ENCODE measurements around the gene PCDH11Y.
"Not testable (repeated sequence)": the region's sequence is repeated elsewhere in the genome, so short reads cannot be mapped to it uniquely, and the experiment has no call there.

The PCDH11Y gene, protein sequence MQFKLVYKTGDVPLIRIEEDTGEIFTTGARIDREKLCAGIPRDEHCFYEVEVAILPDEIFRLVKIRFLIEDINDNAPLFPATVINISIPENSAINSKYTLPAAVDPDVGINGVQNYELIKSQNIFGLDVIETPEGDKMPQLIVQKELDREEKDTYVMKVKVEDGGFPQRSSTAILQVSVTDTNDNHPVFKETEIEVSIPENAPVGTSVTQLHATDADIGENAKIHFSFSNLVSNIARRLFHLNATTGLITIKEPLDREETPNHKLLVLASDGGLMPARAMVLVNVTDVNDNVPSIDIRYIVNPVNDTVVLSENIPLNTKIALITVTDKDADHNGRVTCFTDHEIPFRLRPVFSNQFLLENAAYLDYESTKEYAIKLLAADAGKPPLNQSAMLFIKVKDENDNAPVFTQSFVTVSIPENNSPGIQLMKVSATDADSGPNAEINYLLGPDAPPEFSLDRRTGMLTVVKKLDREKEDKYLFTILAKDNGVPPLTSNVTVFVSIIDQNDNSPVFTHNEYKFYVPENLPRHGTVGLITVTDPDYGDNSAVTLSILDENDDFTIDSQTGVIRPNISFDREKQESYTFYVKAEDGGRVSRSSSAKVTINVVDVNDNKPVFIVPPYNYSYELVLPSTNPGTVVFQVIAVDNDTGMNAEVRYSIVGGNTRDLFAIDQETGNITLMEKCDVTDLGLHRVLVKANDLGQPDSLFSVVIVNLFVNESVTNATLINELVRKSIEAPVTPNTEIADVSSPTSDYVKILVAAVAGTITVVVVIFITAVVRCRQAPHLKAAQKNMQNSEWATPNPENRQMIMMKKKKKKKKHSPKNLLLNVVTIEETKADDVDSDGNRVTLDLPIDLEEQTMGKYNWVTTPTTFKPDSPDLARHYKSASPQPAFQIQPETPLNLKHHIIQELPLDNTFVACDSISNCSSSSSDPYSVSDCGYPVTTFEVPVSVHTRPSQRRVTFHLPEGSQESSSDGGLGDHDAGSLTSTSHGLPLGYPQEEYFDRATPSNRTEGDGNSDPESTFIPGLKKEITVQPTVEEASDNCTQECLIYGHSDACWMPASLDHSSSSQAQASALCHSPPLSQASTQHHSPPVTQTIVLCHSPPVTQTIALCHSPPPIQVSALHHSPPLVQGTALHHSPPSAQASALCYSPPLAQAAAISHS (N-terminal part only)

DNA sequence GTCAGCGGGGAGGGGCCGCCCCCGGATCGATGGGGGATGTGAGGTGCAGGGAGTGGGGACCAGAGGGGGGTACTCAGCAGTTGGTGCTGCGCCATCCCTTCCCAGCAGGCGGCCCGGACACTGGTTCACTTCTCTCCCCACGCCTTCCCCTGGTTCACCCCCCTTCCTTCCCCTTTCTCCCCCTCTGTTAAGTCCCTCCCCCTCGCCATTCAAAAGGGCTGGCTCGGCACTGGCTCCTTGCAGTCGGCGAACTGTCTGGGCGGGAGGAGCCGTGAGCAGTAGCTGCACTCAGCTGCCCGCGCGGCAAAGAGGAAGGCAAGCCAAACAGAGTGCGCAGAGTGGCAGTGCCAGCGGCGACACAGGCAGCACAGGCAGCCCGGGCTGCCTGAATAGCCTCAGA lies at the start of gene PCDH11Y:
PCDH11Y (plus strand) TSS at position 240 of the 400 bp plus-strand sequence. CDS start 56,804 bp downstream, outside the sequence.
- not testable (repeated sequence) for H3K4me1 ChIP-seq (ENCODE audit: insufficient read depth, low read length); H3K36me3 ChIP-seq (ENCODE audit: insufficient read depth, low read depth, low read length); H3K9me3 ChIP-seq (ENCODE audit: insufficient read depth, low read depth, low read length); H3K27ac ChIP-seq (ENCODE audit: low read length); H3K9ac ChIP-seq (ENCODE audit: low read depth, low read length)
- H3K27me3 ChIP-seq (ENCODE audit: insufficient read depth, low read length) = peaks cover 49% of the 10 kb centered on the region
- peak within 1 kb of the TSS; percentile 64 for H3K4me3 ChIP-seq (ENCODE audit: low read length)

DNA sequence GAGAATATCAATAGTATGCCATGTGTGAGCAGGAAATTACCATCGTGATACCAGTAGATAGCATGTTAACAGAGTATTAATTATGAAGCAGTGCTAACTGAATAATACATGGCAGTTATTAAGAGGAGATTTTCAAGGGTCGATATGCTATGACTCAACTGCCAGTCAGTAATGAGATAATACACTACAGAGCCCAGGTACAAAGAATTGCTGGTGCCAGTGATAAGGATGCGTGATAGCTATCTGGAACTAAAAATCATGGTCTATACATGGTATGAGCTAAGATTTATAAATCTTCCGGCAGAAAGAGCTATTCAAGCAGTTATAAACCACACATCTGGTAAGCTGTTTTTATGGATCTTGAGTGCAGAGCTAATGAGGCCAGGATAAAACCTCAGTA lies 32.2 kb upstream of the PCDH11Y start:
- not testable (repeated sequence) for H3K4me1 ChIP-seq (ENCODE audit: insufficient read depth, low read length); H3K9ac ChIP-seq (ENCODE audit: low read depth, low read length); H3K36me3 ChIP-seq (ENCODE audit: insufficient read depth, low read depth, low read length); H3K9me3 ChIP-seq (ENCODE audit: insufficient read depth, low read depth, low read length); H3K4me3 ChIP-seq (ENCODE audit: low read length); H3K27ac ChIP-seq (ENCODE audit: low read length); H3K27me3 ChIP-seq (ENCODE audit: insufficient read depth, low read length)

- H3K9ac ChIP-seq (ENCODE audit: low read depth, low read length); H3K9me3 ChIP-seq (ENCODE audit: insufficient read depth, low read depth, low read length): not testable (repeated sequence)
These were observed 8.2 kb upstream of the PCDH11Y start for GRCh38 chrY:4991743-4992400.

DNA sequence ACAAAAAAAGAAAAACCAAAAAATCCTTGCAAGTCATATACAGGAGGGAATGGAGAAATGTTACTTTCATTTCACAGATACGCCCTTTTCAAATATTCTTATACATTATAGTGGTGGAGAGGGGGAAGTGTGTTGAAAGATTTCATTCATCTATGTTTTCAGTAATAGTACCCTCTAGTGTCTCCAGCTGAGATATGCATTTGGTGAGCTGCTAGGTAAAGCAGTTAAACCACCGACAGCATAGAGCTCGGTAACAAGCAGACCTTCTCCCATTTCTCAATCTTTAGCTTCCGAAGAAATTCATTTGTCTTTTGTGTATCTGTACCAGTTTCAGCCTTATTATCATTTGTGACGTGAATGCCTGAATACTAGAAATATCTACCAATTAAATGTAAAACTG lies 5.2 kb upstream of the PCDH11Y start:
- H3K9me3 ChIP-seq (ENCODE audit: insufficient read depth, low read depth, low read length) = not testable (repeated sequence)

More at GRCh38 chrY:4991743-4992400, 8.2 kb upstream of the PCDH11Y start:
- H3K27ac ChIP-seq (ENCODE audit: low read length); H3K4me1 ChIP-seq (ENCODE audit: insufficient read depth, low read length); H3K4me3 ChIP-seq (ENCODE audit: low read length); H3K27me3 ChIP-seq (ENCODE audit: insufficient read depth, low read length); H3K36me3 ChIP-seq (ENCODE audit: insufficient read depth, low read depth, low read length): not testable (repeated sequence)

DNA sequence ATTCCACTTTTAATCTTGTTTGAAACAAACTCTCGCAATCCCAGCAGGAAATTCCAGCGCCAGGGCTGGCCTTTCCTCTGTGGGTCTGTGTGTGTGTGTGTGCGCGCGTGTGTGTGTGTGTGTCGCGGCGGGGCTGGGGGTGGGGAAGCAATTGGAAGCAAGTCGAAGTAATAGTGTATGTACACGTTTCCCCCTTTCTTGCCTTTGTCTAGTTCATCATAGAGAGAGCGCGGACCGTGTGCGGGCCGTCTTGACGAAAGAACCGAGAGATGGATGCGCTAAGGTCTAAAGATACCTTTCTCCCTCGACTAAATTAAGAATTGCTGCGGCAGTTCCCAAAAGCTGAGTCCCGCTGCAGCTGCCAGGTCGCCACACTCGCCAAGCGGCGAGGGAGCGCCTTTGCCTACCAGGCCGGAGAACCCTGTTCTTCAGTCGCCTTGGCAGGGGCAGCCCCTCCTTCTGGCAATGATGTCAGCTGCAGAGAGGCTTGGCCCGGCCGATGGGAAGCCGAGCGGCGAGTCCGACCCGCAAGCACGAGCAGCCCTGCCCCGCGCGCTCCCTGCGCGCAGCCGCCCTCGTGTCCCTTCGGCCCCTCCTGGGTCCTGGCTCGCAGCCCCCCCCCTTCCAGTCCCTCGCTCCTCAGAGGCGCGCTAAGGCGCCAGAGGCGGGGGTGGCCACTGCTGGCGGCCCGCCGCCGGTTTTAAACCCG lies 2.5 kb downstream of the PCDH11Y start:
- H3K4me1 ChIP-seq (ENCODE audit: insufficient read depth, low read length); H3K9ac ChIP-seq (ENCODE audit: low read depth, low read length); H3K36me3 ChIP-seq (ENCODE audit: insufficient read depth, low read depth, low read length); H3K9me3 ChIP-seq (ENCODE audit: insufficient read depth, low read depth, low read length); H3K27ac ChIP-seq (ENCODE audit: low read length): not testable (repeated sequence)
- Histone ChIP-seq H3K27me3 (ENCODE audit: insufficient read depth, low read length) (peaks cover 61% of the 10 kb centered on the region), H3K4me3 (ENCODE audit: low read length) (peak overlapping the region; percentile 64; the same call in 1 of the 2 replicates)

More for the DNA sequence above, 5.2 kb upstream of the PCDH11Y start:
- H3K9ac ChIP-seq (ENCODE audit: low read depth, low read length); H3K36me3 ChIP-seq (ENCODE audit: insufficient read depth, low read depth, low read length); H3K4me1 ChIP-seq (ENCODE audit: insufficient read depth, low read length); H3K27ac ChIP-seq (ENCODE audit: low read length); H3K4me3 ChIP-seq (ENCODE audit: low read length): not testable (repeated sequence)
- peaks cover 12% of the 10 kb centered on the region for H3K27me3 ChIP-seq (ENCODE audit: insufficient read depth, low read length)

DNA sequence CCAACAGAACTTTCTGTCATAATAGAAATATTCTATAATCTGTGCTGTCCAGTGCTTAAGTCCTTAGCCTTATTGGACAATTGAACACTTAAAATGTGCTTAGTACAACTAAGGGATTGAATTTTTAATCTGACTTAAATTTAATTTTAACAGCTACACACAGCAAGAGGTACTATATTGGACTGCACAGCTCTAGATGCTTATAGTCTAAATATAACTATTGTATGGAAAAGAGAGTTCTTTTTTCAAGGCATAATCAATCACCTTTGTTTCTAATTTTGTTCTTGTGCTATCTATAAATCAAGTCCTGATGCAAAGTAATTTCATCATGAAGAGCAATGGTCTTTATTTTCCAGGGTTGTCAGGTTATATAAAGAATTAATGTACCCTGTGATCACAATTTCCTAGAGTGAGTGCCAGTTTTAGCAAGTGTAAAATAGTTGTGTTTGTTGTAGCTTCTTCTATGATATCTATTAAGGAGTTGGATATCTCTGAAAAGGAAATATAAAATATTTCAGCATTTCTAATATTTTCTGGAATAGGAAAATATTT lies 39.0 kb downstream of the PCDH11Y start:
- H3K4me1 ChIP-seq (ENCODE audit: insufficient read depth, low read length); H3K27ac ChIP-seq (ENCODE audit: low read length); H3K9ac ChIP-seq (ENCODE audit: low read depth, low read length); H3K36me3 ChIP-seq (ENCODE audit: insufficient read depth, low read depth, low read length); H3K4me3 ChIP-seq (ENCODE audit: low read length); H3K9me3 ChIP-seq (ENCODE audit: insufficient read depth, low read depth, low read length); H3K27me3 ChIP-seq (ENCODE audit: insufficient read depth, low read length): not testable (repeated sequence)

DNA sequence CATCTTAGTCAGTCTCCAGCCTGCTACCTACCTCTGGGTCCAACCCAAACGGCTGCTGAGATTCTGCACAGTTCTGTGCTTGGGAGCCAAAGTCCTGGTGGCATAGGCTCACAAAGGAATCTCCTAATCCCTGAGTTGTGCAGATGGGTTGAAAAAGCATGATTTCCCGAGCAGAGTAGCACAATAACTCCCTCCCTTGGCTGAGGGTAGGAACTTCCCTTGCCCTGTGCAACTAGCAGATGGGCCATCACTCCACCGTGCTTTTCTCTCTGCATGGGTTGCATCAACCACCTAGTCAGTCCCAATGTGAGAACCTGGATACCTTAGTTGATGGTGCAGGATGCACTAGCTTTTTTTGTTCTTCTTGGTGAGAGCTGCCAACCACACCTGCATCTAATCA lies 82.9 kb downstream of the PCDH11Y start:
- H3K4me3 ChIP-seq (ENCODE audit: low read length); H3K27me3 ChIP-seq (ENCODE audit: insufficient read depth, low read length); H3K9ac ChIP-seq (ENCODE audit: low read depth, low read length); H3K4me1 ChIP-seq (ENCODE audit: insufficient read depth, low read length); H3K9me3 ChIP-seq (ENCODE audit: insufficient read depth, low read depth, low read length); H3K27ac ChIP-seq (ENCODE audit: low read length); H3K36me3 ChIP-seq (ENCODE audit: insufficient read depth, low read depth, low read length): not testable (repeated sequence)

- H3K4me1 ChIP-seq (ENCODE audit: insufficient read depth, low read length); H3K27ac ChIP-seq (ENCODE audit: low read length); H3K4me3 ChIP-seq (ENCODE audit: low read length); H3K27me3 ChIP-seq (ENCODE audit: insufficient read depth, low read length); H3K36me3 ChIP-seq (ENCODE audit: insufficient read depth, low read depth, low read length); H3K9ac ChIP-seq (ENCODE audit: low read depth, low read length); H3K9me3 ChIP-seq (ENCODE audit: insufficient read depth, low read depth, low read length): not testable (repeated sequence)
These were observed 182.9 kb downstream of the PCDH11Y start for GRCh38 chrY:5182998-5183397.

- not testable (repeated sequence) for H3K9ac ChIP-seq (ENCODE audit: low read depth, low read length); H3K36me3 ChIP-seq (ENCODE audit: insufficient read depth, low read depth, low read length); H3K27me3 ChIP-seq (ENCODE audit: insufficient read depth, low read length); H3K27ac ChIP-seq (ENCODE audit: low read length); H3K9me3 ChIP-seq (ENCODE audit: insufficient read depth, low read depth, low read length); H3K4me1 ChIP-seq (ENCODE audit: insufficient read depth, low read length); H3K4me3 ChIP-seq (ENCODE audit: low read length)
These were observed 215.0 kb downstream of the PCDH11Y start for GRCh38 chrY:5215116-5215515.

GRCh38 chrY:5324931-5325330 lies 324.8 kb downstream of the PCDH11Y start:
- H3K4me3 ChIP-seq (ENCODE audit: low read length); H3K27me3 ChIP-seq (ENCODE audit: insufficient read depth, low read length); H3K27ac ChIP-seq (ENCODE audit: low read length); H3K36me3 ChIP-seq (ENCODE audit: insufficient read depth, low read depth, low read length); H3K9ac ChIP-seq (ENCODE audit: low read depth, low read length); H3K9me3 ChIP-seq (ENCODE audit: insufficient read depth, low read depth, low read length); H3K4me1 ChIP-seq (ENCODE audit: insufficient read depth, low read length): not testable (repeated sequence)

DNA sequence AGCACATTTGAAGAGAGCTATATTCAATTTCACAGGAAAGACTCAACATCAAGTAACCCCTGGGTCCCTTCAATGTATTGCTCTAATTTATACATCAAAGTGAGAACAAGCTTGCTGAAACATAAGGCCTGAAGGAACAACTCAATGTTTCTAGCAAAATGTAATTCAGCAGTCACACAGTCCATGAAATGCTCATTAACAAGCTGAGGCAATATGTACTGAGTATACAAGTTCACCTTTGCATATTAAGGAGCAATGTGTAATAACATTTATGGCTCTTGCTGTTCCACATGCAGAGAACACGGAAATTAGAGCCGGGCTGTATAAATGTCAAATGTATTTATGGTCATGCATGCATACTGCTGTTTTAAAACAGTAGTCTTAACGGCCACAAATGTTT lies 342.1 kb downstream of the PCDH11Y start:
- not testable (repeated sequence) for H3K27me3 ChIP-seq (ENCODE audit: insufficient read depth, low read length); H3K4me3 ChIP-seq (ENCODE audit: low read length); H3K36me3 ChIP-seq (ENCODE audit: insufficient read depth, low read depth, low read length); H3K27ac ChIP-seq (ENCODE audit: low read length); H3K9me3 ChIP-seq (ENCODE audit: insufficient read depth, low read depth, low read length); H3K9ac ChIP-seq (ENCODE audit: low read depth, low read length); H3K4me1 ChIP-seq (ENCODE audit: insufficient read depth, low read length)

Data from iPS-20b (cell line).